Smooth muscle cell (in vitro differentiated cells): Measurements from ENCODE around the gene NID2. TPM values are rescaled to one million over a fixed set of nuclear protein-coding genes. Genes with fewer than 3 reads are reported as not detected.

ENCODE experiments used
- DNase-seq: peaks from one replicate; lab custom pipeline; 2025; ENCODE audit not compliant: unreplicated experiment; lab: John Stamatoyannopoulos, UW
- H2AFZ ChIP-seq: fragments of 200-600 bp; sonication (generic); 2 replicates; pipeline ENCODE4 v1.6.0; 2016; ENCODE audit warnings: antibody characterized with exemption, low read depth, mild to moderate bottlenecking
- H3F3A ChIP-seq: fragments of 200-600 bp; sonication (generic); 2 replicates; pipeline ENCODE4 v1.6.0; 2017; ENCODE audit warnings: antibody characterized with exemption, low read depth
- H3K27ac ChIP-seq: fragments of 200-600 bp; sonication (generic); 2 replicates; pipeline ENCODE4 v1.5.1; 2016; ENCODE audit warnings: low read depth, mild to moderate bottlenecking
- H3K27me3 ChIP-seq: fragments of 200-600 bp; sonication (generic); 2 replicates; pipeline ENCODE4 v1.6.1; 2016; ENCODE audit warnings: low read depth, mild to moderate bottlenecking
- H3K36me3 ChIP-seq: fragments of 200-600 bp; sonication (generic); 2 replicates; pipeline ENCODE4 v1.5.1; 2016; ENCODE audit warnings: low read depth
- H3K4me1 ChIP-seq: fragments of 200-600 bp; sonication (generic); 2 replicates; pipeline ENCODE4 v1.5.1; 2016; ENCODE audit warnings: low read depth
- H3K4me2 ChIP-seq: fragments of 200-600 bp; sonication (generic); 2 replicates; pipeline ENCODE4 v1.6.0; 2016; ENCODE audit warnings: mild to moderate bottlenecking
- H3K4me3 ChIP-seq: fragments of 200-600 bp; sonication (generic); 2 replicates; pipeline ENCODE4 v1.5.1; 2016; ENCODE audit warnings: mild to moderate bottlenecking
- H3K79me2 ChIP-seq: fragments of 200-600 bp; sonication (generic); 2 replicates; pipeline ENCODE4 v1.6.0; 2016; ENCODE audit warnings: low read depth, mild to moderate bottlenecking
- H3K9ac ChIP-seq: fragments of 200-600 bp; sonication (generic); 2 replicates; pipeline ENCODE4 v1.6.0; 2016; ENCODE audit warnings: low read depth
- H3K9me3 ChIP-seq: fragments of 200-600 bp; sonication (generic); replicated peaks from 2 replicates; pipeline ENCODE4 v1.5.1; 2016; ENCODE audit warnings: low read depth
- H4K20me1 ChIP-seq: fragments of 200-600 bp; sonication (generic); 2 replicates; pipeline ENCODE4 v1.6.0; 2016; ENCODE audit warnings: low read depth
- WGBS: methylation state at CpG from one replicate; pipeline ENCODE4 v1.1.7; 2016; ENCODE audit warnings: low lambda C conversion rate; 5-methylcytosine and 5-hydroxymethylcytosine counted together
- polyA plus RNA-seq: library from polyadenylated mRNA; unstranded; fragments of >200 nt; fragmentation: Nextera tagmentation; extraction: Ambion mirVana; gene quantifications from 2 replicates; pipeline ENCODE4 v1.2.1, GENCODE V29; 2016
- total RNA-seq: library from RNA; depleted of rRNA; stranded (reverse); fragments of >200 nt; gene quantifications from 2 replicates; pipeline ENCODE4 v1.2.3, GENCODE V29; 2014
- TF ChIP-seq, protein P1 (sequence below): fragments of 200-600 bp; sonication (generic); IDR thresholded peaks from 2 replicates; pipeline ENCODE4 v1.5.1; 2017; ENCODE audit warnings: borderline replicate concordance, mild to moderate bottlenecking, antibody characterized with exemption; ENCODE audit not compliant: insufficient read depth, poor library complexity, severe bottlenecking

The NID2 gene
- total and polyA plus RNA-seq, 2 experiments from 2014 or later = 196 to 229 TPM

DNA sequence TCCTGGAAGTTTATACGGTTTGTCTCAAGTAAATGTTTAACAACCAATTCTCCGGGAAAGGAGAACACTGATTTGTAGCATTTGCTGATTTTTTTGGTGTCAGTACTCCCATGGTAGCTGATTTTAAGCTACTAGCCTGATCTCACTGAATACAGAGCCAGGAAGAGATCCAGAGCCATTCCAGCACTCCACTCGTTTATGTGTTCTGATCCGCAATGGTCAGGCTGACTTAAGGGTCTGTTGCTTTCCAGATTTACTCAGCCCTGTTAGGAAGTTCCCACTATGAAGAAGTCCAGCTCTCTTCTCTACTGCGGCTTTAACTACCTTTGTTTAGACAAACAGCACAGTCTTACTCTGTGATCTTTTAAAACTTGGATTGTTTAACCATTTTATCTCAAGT lies 38.0 kb upstream of the NID2 start:
- Histone ChIP-seq H3K4me3 (no peak overlapping the region), H3F3A (no peaks in the 10 kb centered on the region), H2AFZ (peak overlapping the region; percentile 44), H3K9me3 (no peaks in the 10 kb centered on the region), H3K36me3 (no peaks in the 10 kb centered on the region), H3K79me2 (no peaks in the 10 kb centered on the region), H3K4me1 (no peaks in the 10 kb centered on the region), H3K9ac (no peak overlapping the region), H4K20me1 (no peaks in the 10 kb centered on the region), H3K27ac (peak overlapping the region; percentile 29), H3K27me3 (no peaks in the 10 kb centered on the region), H3K4me2 (peak overlapping the region; percentile 59)
- TF ChIP-seq, protein P1, sequence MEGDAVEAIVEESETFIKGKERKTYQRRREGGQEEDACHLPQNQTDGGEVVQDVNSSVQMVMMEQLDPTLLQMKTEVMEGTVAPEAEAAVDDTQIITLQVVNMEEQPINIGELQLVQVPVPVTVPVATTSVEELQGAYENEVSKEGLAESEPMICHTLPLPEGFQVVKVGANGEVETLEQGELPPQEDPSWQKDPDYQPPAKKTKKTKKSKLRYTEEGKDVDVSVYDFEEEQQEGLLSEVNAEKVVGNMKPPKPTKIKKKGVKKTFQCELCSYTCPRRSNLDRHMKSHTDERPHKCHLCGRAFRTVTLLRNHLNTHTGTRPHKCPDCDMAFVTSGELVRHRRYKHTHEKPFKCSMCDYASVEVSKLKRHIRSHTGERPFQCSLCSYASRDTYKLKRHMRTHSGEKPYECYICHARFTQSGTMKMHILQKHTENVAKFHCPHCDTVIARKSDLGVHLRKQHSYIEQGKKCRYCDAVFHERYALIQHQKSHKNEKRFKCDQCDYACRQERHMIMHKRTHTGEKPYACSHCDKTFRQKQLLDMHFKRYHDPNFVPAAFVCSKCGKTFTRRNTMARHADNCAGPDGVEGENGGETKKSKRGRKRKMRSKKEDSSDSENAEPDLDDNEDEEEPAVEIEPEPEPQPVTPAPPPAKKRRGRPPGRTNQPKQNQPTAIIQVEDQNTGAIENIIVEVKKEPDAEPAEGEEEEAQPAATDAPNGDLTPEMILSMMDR = no peak
- 40% methylated on average over 5 of the region's 5 CpGs for WGBS
- DNase-seq = no peak

GRCh38 chr14:52103416-52103815 lies 34.6 kb upstream of the NID2 start:
- DNase-seq = no peak
- no peak overlapping the region for H2AFZ ChIP-seq
- H4K20me1 ChIP-seq = no peaks in the 10 kb centered on the region
- no peaks in the 10 kb centered on the region for H3K36me3 ChIP-seq
- H3K9me3 ChIP-seq = no peaks in the 10 kb centered on the region
- H3K4me2 ChIP-seq = no peak overlapping the region
- no peaks in the 10 kb centered on the region for H3K27me3 ChIP-seq
- no peaks in the 10 kb centered on the region for H3F3A ChIP-seq
- H3K4me3 ChIP-seq = no peak overlapping the region
- WGBS = 91% methylated on average over 8 of the region's 8 CpGs
- no peaks in the 10 kb centered on the region for H3K4me1 ChIP-seq
- TF ChIP-seq, protein P1 = no peak
- no peak overlapping the region for H3K9ac ChIP-seq
- H3K79me2 ChIP-seq = no peaks in the 10 kb centered on the region
- H3K27ac ChIP-seq = no peak overlapping the region

DNA sequence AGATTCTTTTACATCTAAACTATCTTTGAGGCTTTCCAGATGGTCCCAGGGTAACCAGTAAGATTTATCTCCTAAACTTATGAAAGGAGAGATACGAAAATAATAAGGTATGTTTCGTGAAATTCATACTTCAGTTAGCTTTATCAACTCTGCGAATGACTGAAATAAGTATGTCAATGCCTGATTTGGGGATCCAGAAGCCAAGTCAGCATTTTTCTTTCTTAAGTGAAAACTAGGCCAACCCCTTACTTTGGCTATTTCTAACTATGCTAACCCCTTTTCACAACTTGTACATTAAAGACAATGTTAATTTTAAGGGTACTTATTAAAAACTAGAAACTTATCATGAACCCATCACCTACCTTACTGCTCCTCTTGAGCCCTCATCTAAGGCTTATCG lies 26.9 kb upstream of the NID2 start:
- 87% methylated on average over 4 of the region's 4 CpGs for WGBS
- Histone ChIP-seq H2AFZ (no peak overlapping the region), H3K79me2 (no peaks in the 10 kb centered on the region), H3F3A (no peaks in the 10 kb centered on the region), H3K27ac (no peak overlapping the region), H3K36me3 (no peaks in the 10 kb centered on the region), H3K9ac (no peak overlapping the region), H3K9me3 (no peaks in the 10 kb centered on the region), H3K27me3 (no peaks in the 10 kb centered on the region), H3K4me2 (no peak overlapping the region), H3K4me1 (no peaks in the 10 kb centered on the region), H4K20me1 (no peaks in the 10 kb centered on the region), H3K4me3 (no peak overlapping the region)
- no peak for DNase-seq
- TF ChIP-seq, protein P1 = no peak

GRCh38 chr14:52095336-52095735 lies 26.5 kb upstream of the NID2 start:
- no peaks in the 10 kb centered on the region for H4K20me1 ChIP-seq
- no peak overlapping the region for H3K9ac ChIP-seq
- WGBS = 84% methylated on average over 3 of the region's 3 CpGs
- TF ChIP-seq, protein P1 = no peak
- H3K27me3 ChIP-seq = no peaks in the 10 kb centered on the region
- H3K27ac ChIP-seq = no peak overlapping the region
- H3K9me3 ChIP-seq = no peaks in the 10 kb centered on the region
- no peak for DNase-seq
- H3K36me3 ChIP-seq = no peaks in the 10 kb centered on the region
- H3K79me2 ChIP-seq = no peaks in the 10 kb centered on the region
- H3K4me1 ChIP-seq = no peaks in the 10 kb centered on the region
- no peaks in the 10 kb centered on the region for H3F3A ChIP-seq
- H3K4me3 ChIP-seq = no peak overlapping the region
- no peak overlapping the region for H2AFZ ChIP-seq
- no peak overlapping the region for H3K4me2 ChIP-seq
